Measurements from ENCODE around the gene QSOX2. TPM values are rescaled to one million over a fixed set of nuclear protein-coding genes. Genes with fewer than 3 reads are reported as not detected.

The QSOX2 gene
- polyA plus RNA-seq, 1 experiment = 14.7 TPM

GRCh38 chr9:136258299-136258625 lies 12.7 kb upstream of the QSOX2 start:
- Histone ChIP-seq H3K27ac (ENCODE audit: low read depth, low read length) (no peak overlapping the region), H3K27me3 (ENCODE audit: control insufficient read depth, insufficient read depth, low read length) (peaks cover 20% of the 10 kb centered on the region), H3K9me3 (ENCODE audit: control insufficient read depth, insufficient read depth, low read length) (no peaks in the 10 kb centered on the region; the same call in 1 of the 2 replicates), H3K4me3 (ENCODE audit: low read depth, low read length) (no peak overlapping the region)
- ChIA-PET CTCF (no interaction called here), POLR2A (no interaction called here)
- TF ChIP-seq, protein P1, sequence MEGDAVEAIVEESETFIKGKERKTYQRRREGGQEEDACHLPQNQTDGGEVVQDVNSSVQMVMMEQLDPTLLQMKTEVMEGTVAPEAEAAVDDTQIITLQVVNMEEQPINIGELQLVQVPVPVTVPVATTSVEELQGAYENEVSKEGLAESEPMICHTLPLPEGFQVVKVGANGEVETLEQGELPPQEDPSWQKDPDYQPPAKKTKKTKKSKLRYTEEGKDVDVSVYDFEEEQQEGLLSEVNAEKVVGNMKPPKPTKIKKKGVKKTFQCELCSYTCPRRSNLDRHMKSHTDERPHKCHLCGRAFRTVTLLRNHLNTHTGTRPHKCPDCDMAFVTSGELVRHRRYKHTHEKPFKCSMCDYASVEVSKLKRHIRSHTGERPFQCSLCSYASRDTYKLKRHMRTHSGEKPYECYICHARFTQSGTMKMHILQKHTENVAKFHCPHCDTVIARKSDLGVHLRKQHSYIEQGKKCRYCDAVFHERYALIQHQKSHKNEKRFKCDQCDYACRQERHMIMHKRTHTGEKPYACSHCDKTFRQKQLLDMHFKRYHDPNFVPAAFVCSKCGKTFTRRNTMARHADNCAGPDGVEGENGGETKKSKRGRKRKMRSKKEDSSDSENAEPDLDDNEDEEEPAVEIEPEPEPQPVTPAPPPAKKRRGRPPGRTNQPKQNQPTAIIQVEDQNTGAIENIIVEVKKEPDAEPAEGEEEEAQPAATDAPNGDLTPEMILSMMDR (IDR thresholded peaks at IDR 0.05; ENCODE audit: low read depth, low read length) = no peak
- no peak for DNase-seq (ENCODE audit: low read depth, low spot score)

DNA sequence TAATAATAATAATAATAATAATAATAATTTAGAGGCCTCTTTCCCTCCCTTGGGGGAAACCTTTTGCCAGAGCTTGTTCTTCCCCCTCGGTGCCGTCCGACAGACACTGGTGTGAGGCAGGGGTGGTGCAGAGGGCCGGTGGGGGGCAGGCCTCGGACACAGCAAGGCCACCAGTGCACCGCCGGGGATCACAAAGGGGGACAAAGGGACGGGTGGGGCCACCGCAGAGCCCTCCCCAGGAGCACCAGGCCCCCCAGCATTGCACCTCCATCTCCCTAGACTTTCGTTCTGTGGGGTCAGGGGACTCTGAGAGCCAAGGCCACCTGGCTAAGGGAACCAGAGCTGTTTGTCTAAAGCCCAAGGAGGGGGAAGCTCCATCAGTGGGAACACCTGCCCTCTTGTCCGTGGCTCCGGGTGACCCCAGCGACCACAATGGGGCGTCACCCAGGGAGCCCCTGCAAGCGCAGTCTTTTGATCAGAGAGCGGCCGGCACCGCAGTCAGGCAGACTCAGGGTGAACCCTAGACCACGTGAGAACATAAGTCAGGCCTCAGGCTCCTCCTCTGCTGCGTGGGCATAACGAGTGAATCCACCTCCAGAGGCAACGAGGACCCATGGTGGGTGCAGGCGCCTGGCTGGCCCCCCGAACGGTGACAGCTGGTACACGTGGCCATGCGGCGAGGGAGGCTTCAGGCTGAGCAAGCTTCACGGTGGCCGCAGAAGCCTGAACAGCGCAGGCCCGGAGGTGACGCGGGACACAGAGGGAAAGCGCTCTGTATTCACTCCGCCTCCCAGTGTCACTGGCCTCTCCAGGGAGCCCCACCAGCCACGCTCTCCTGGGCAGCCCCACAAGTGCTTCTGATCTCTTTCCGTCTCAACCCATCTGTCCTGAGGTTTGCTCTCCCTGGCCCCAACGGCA lies 12.0 kb upstream of the QSOX2 start:
- Histone ChIP-seq H3K4me3 (ENCODE audit: low read depth, low read length) (no peak overlapping the region), H3K27ac (ENCODE audit: low read depth, low read length) (no peak overlapping the region), H3K9me3 (ENCODE audit: control insufficient read depth, insufficient read depth, low read length) (no peaks in the 10 kb centered on the region; the same call in 1 of the 2 replicates), H3K27me3 (ENCODE audit: control insufficient read depth, insufficient read depth, low read length) (peaks cover 20% of the 10 kb centered on the region)
- CTCF ChIA-PET = no interaction called here
- POLR2A ChIA-PET = no interaction called here
- TF ChIP-seq, protein P1 (IDR thresholded peaks at IDR 0.05; ENCODE audit: low read depth, low read length) = no peak
- no peak for DNase-seq (ENCODE audit: low read depth, low spot score)

- H3K27ac ChIP-seq (ENCODE audit: low read depth, low read length) = no peak overlapping the region
- no peak for DNase-seq (ENCODE audit: low read depth, low spot score)
- POLR2A ChIA-PET = no interaction called here
- H3K27me3 ChIP-seq (ENCODE audit: control insufficient read depth, insufficient read depth, low read length) = peaks cover 14% of the 10 kb centered on the region
- CTCF ChIA-PET = no interaction called here
- TF ChIP-seq, protein P1 (IDR thresholded peaks at IDR 0.05; ENCODE audit: low read depth, low read length) = 0 out of 2 replicates have a peak, but pooled peaks have one; percentile 3
- no peaks in the 10 kb centered on the region; the same call in 1 of the 2 replicates for H3K9me3 ChIP-seq (ENCODE audit: control insufficient read depth, insufficient read depth, low read length)
- H3K4me3 ChIP-seq (ENCODE audit: low read depth, low read length) = no peak overlapping the region
Measured at GRCh38 chr9:136255896-136256890, 10.6 kb upstream of the QSOX2 start.

DNA sequence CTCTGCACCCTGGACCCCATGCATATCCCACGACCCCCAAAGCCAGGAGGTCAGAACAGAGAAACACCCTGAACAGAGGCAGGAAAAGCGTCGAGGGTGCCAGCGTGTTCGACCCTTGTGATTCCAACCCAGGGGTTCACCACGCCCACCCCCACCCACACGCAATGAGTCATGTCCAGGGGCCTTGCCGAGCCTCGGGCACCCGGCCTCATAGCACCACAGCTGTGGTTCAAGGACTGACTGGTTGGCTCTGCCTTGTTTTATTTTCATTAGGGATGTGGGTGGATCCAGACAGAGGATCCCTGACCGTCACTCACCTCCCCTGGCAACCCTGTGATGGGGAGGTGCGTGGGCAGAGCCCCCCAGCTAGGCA lies 9.5 kb upstream of the QSOX2 start:
- ChIA-PET POLR2A (interaction anchor here (0.6 kb wide), 1 partner anchor 72 kb away, joined by 3 read pairs; no protein-coding TSS in a partner anchor), CTCF (interaction anchor here (0.6 kb wide), 2 partner anchors 17 to 223 kb away, joined by 5 to 6 read pairs; no protein-coding TSS in a partner anchor)
- Histone ChIP-seq H3K9me3 (ENCODE audit: control insufficient read depth, insufficient read depth, low read length) (no peaks in the 10 kb centered on the region; the same call in 1 of the 2 replicates), H3K4me3 (ENCODE audit: low read depth, low read length) (no peak overlapping the region), H3K27me3 (ENCODE audit: control insufficient read depth, insufficient read depth, low read length) (peaks cover 12% of the 10 kb centered on the region), H3K27ac (ENCODE audit: low read depth, low read length) (no peak overlapping the region)
- TF ChIP-seq, protein P1 (IDR thresholded peaks at IDR 0.05; ENCODE audit: low read depth, low read length) = no peak
- no peak for DNase-seq (ENCODE audit: low read depth, low spot score)

Data from AG04450 (cell line).